PC-9 (cell line): ENCODE results near the gene ZSWIM3.

ENCODE experiments used
- CTCF ChIP-seq: fragments of 200-600 bp; sonication (generic); conservative IDR thresholded peaks from 2 replicates; pipeline ENCODE4 v1.6.1; 2017; ENCODE audit warnings: mixed run types, antibody characterized with exemption, mild to moderate bottlenecking, moderate library complexity
- EZH2 ChIP-seq: fragments of 200-600 bp; sonication (generic); IDR thresholded peaks from 2 replicates; pipeline ENCODE4 v1.8.0; 2017; ENCODE audit warnings: antibody characterized with exemption, low read depth

GRCh38 chr20:45810191-45810970 is 47.0 kb upstream of the ZSWIM3 start:
- TF ChIP-seq CTCF (no peak), EZH2 (no peak)
